ENCODE measurements around the gene ABCB1. TPM values are rescaled to one million over a fixed set of nuclear protein-coding genes. Genes with fewer than 3 reads are reported as not detected.
"Not testable (repeated sequence)": the region's sequence is repeated elsewhere in the genome, so short reads cannot be mapped to it uniquely, and the experiment has no call there.

ABCB1 gene
- total RNA-seq, 1 donor from 2014 or later: 3.2 TPM

DNA sequence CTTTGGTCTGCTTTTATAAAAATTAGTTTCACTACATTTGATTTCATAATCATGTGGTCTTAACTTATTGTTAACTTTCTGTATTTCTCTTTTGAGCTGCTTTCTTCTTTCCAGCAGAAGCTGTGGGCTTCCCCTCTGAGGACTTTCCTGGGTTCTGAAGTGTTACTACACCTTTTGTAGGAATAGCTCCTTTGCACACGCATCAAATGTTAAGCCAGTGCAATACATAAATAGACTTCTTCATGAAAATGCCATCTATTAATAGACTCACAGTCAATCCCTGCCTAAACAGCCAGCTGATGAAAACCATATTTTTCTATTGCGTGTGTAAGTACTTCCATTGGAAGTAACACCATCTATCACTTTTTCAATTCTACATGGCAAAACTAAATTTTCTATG, 126.7 kb downstream of the ABCB1 start:
- no peak for DNase-seq (ENCODE audit: low spot score)

DNA sequence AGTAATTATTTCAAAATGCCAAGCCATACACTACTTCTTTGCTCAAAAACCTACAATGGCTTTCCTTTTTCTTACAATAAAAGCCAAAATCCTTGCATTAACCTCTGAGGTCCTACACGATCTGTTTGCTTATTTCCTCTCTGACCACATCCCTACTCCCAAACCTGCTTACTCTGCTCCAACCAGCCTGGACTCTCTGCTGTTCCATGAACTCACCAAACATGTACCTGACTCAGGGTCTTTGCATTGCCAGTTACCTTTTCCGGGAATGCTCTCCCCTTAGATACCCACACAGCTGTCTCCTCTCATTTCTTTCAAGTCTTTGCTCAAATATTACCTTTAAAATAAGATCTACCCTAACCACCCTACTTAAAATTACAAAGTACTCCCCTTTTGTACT, 127.5 kb downstream of the ABCB1 start:
- DNase-seq (ENCODE audit: low spot score): no peak

DNA sequence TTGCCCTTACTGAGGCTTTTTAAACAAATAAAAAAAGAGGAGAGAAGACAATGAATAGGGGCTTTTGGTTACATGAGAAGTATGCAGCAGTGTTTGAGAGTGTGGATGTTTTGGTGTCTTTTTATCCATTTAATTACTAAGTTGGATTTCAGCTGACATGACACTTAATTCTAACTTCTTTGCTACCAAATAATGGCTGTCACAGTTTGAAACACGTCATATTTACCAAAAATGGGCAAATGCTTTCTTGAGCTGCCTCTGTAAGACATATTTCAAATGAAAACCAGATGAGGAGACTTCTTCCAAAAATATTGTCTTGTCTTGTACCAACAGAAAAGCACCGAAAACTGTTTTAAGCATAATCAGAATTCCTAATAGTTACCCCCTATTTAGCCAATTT, 129.2 kb downstream of the ABCB1 start:
- DNase-seq (ENCODE audit: low spot score): no peak

GRCh38 chr7:87469204-87469603, 131.5 kb downstream of the ABCB1 start:
- not testable (repeated sequence) for DNase-seq (ENCODE audit: low spot score)

DNA sequence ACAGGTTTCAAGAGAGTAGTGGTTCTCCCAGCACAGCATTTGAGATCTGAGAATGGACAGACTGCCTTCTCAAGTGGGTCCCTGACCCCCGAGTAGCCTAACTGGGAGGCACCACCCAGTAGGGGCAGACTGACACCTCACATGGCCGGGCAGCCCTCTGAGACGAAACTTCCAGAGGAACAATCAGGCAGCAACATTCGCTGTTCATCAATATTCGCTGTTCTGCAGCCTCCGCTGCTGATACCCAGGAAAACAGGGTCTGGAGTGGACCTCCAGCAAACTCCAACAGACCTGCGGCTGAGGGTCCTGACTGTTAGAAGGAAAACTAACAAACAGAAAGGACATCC, 135.2 kb downstream of the ABCB1 start:
- DNase-seq (ENCODE audit: low spot score): not testable (repeated sequence)

DNA sequence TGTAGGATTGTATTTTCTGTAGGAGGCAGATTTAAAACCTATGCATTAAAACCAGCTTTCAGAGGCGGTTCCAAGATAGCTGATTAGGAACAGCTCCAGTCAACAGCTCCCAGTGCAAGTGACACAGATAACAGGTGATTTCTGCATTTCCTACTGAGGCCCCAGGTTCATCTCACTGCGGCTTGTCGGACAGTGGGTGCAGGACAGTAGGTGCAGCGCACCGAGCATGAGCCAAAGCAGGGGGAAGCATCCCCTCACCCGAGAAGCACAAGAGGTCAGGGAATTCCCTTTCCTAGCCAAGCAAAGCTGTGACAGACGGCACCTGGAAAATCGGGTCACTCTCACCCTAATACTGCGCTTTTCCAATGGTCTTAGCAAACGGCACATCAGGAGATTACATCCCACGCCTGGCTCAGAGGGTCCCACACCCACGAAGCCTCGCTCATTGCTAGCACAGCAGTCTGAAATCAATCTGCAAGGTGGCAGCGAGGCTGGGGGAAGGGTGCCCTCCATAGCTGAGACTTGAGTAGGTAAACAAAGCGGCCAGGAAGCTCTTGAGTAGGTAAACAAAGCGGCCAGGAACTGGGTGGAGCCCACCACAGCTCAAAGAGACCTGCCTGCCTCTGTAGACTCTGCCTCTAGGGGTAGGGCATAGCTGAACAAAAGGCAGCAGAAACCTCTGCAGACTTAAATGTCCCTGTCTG, 135.7 kb downstream of the ABCB1 start:
- DNase-seq (ENCODE audit: low spot score): not testable (repeated sequence)

GRCh38 chr7:87463982-87464381, 136.7 kb downstream of the ABCB1 start:
- DNase-seq (ENCODE audit: low spot score): no peak

GRCh38 chr7:87460444-87460843, 140.2 kb downstream of the ABCB1 start:
- not testable (repeated sequence) for DNase-seq (ENCODE audit: low spot score)

DNA sequence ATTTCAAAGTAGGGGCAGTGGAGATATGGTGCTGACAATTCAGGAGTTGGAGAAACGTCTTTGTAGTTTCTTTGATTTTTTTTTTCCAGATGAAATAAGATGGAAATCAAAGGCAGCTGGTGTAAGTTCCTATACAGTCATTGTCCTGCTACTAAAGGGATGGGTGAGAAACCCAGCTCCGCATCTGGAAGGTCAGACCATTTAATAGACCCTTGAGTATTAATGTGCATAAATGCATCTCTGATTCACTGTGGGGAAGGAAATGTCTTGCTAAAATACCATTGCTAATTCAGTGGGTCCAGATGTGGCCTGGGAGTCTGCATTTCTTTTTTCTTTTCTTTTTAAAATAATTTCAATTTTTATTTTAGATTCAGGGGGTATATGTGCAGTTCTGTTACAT, 140.7 kb downstream of the ABCB1 start:
- no peak for DNase-seq (ENCODE audit: low spot score)

DNA sequence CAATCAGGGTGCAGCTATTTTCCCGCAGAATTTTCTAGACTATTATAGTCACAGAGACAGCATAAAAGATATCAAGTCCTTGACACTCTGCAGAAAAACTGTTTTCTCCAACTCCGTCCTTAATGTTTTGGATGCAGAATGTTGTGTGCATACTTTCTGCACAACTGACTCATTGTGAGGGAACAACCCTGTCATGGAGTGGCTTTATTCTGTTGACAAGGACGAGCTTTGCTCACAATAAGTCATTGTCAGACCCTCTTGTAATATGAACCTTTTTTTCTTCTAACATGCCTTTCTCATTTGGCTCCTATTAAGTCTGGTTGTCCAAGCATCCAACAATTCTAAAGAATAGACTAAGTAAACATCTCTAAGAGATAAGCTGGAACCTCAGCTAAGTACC, 142.5 kb downstream of the ABCB1 start:
- no peak for DNase-seq (ENCODE audit: low spot score)

DNA sequence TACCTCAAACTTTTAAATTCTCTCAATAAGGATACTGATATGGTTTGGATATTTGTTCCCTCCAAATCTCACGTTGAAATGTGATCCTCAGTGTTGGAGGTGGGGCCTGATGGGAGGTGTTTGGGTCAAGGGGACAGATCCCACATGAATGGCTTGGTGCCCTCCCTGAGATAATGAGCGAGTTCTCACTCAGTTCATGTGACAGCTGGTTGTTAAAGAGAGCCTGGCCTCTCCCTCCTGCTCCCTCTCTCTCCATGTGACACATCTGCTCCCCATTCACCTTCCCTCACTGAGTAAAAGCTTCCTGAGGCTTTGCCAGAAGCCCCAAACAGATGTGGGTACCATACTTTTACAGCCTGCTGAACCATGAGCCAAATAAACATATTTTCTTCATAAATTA, 144.4 kb downstream of the ABCB1 start:
- DNase-seq (ENCODE audit: low spot score): no peak

Other genes with a start within 250 kb of the ABCB1 start
- gene ABCB4, start 125.2 kb downstream of the ABCB1 start, total RNA-seq: 1.3 TPM
- gene RUNDC3B, start 27.5 kb upstream of the ABCB1 start, total RNA-seq: 3.5 TPM